Upper lobe of right lung (tissue), 1 donor: ENCODE data around the gene RBSN. TPM values are rescaled to one million over a fixed set of nuclear protein-coding genes. Genes with fewer than 3 reads are reported as not detected.
A peak's percentile ranks its signal among the peaks of the same experiment; 100 is the strongest.

ENCODE experiments used
- ATAC-seq: fragments of 200-7000 bp; cut with Tn5 transposase; one replicate; pipeline ENCODE4 v1.9.1; 2020; ENCODE audit warnings: mild to moderate bottlenecking, moderate library complexity
- DNase-seq: peaks from one replicate; pipeline ENCODE4 v3.0.0-alpha.2; 2020
- H3K27ac ChIP-seq: fragments of 200-600 bp; one replicate; pipeline ENCODE4 v1.8.0; 2022
- H3K27me3 ChIP-seq: fragments of 200-600 bp; one replicate; pipeline ENCODE4 v1.8.0; 2022; ENCODE audit warnings: mild to moderate bottlenecking
- H3K36me3 ChIP-seq: fragments of 200-600 bp; one replicate; pipeline ENCODE4 v1.8.0; 2022
- H3K4me1 ChIP-seq: fragments of 200-600 bp; one replicate; pipeline ENCODE4 v1.8.0; 2022
- H3K4me3 ChIP-seq: fragments of 200-600 bp; one replicate; pipeline ENCODE4 v1.8.0; 2022; ENCODE audit warnings: mild to moderate bottlenecking
- H3K9me3 ChIP-seq: fragments of 200-600 bp; one replicate; pipeline ENCODE4 v1.8.0; 2022
- intact Hi-C: fragments of 100-400 bp; cut with DNase I; formaldehyde crosslinking; loops from one replicate; pipeline ENCODE4 v1.11.0; 2022
- total RNA-seq: library from RNA; stranded (reverse); fragmentation: NEBNext Ultra II Directional; extraction: Animal tissue kit (Norgen Biotek cat#: 25700); gene quantifications from one replicate; pipeline ENCODE4 v1.2.1, GENCODE V29; 2021
- TF ChIP-seq, protein P1 (sequence below): fragments of 200-600 bp; IDR thresholded peaks from one replicate; pipeline ENCODE4 v1.8.0; 2022; ENCODE audit warnings: antibody characterized with exemption
- donor health status: DM: no; HTN: yes; CAD: no; lungs with severe emphysema.

RBSN gene
- total RNA-seq, 1 donor from 2014 or later: 27.6 TPM

- intact Hi-C loops: no loop called here
- Histone ChIP-seq H3K4me1 (peaks cover 13% of the 10 kb centered on the region), H3K9me3 (no peaks in the 10 kb centered on the region), H3K4me3 (no peak overlapping the region), H3K27me3 (no peaks in the 10 kb centered on the region), H3K36me3 (peaks cover 95% of the 10 kb centered on the region), H3K27ac (no peak overlapping the region)
- TF ChIP-seq, protein P1, sequence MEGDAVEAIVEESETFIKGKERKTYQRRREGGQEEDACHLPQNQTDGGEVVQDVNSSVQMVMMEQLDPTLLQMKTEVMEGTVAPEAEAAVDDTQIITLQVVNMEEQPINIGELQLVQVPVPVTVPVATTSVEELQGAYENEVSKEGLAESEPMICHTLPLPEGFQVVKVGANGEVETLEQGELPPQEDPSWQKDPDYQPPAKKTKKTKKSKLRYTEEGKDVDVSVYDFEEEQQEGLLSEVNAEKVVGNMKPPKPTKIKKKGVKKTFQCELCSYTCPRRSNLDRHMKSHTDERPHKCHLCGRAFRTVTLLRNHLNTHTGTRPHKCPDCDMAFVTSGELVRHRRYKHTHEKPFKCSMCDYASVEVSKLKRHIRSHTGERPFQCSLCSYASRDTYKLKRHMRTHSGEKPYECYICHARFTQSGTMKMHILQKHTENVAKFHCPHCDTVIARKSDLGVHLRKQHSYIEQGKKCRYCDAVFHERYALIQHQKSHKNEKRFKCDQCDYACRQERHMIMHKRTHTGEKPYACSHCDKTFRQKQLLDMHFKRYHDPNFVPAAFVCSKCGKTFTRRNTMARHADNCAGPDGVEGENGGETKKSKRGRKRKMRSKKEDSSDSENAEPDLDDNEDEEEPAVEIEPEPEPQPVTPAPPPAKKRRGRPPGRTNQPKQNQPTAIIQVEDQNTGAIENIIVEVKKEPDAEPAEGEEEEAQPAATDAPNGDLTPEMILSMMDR: no peak
- no peak for DNase-seq
- no peak for ATAC-seq
Observed at GRCh38 chr3:15086263-15086662, 12.7 kb downstream of the RBSN start.

DNA sequence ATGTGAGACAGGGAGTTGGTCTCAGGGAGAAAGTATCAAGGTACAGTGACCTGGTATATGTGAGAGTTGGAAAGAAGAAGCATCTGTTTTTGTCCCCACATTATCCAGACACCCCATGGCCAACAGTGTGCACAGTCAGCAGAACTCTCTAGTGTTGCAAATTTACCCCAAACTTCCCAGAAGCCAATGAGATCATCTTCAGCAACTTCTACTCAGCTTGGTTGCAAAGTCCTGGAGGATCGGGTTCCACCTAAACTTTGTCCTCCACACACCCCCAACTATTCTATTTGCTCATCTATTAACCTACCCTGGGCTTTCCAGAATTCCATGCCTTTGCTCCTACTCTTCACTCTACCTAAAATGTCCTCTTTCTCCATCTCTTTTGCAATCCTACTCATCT lies 15.7 kb downstream of the RBSN start:
- H3K4me3 ChIP-seq: no peak overlapping the region
- H3K4me1 ChIP-seq: peaks cover 14% of the 10 kb centered on the region
- intact Hi-C loops: no loop called here
- ATAC-seq: no peak
- peaks cover 96% of the 10 kb centered on the region for H3K36me3 ChIP-seq
- DNase-seq: no peak
- peak overlapping the region; percentile 74 for H3K27ac ChIP-seq
- H3K9me3 ChIP-seq: no peaks in the 10 kb centered on the region
- H3K27me3 ChIP-seq: no peaks in the 10 kb centered on the region
- TF ChIP-seq, protein P1: no peak

DNA sequence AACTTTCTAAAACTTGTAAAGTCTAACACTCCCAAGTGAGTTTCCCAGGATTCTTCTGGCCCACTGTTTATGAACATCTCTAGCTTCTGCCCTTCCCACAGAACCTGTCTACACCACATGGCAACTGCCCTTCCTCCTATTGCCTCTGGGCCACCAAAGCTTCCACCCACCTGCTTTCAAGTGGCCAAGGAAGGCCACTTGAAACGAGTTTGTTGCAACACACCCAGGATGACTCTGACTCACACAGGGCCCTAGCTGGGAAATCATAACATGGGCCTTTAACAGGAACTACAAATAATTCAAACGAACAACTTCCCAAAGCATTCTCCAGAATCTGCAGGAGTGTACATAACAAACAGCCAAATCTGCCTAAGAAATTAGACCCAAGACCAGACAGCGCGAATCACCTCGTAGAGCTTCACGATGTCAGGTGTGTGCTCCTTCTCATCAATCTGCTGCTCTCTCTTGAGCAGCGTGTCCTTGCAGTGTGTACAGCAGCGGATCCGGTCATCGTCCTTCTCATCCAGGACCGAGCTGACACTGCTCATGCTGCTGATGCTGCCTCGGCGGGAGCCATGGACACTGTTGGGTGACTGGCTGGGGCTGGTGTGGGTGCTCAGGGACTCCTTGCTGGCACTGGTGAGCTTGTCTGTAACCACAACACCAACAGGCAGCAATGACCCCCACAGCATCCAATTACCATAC lies 16.8 kb downstream of the RBSN start:
- intact Hi-C loops: no loop called here
- ATAC-seq: peak; percentile 96
- H3K36me3 ChIP-seq: peaks cover 97% of the 10 kb centered on the region
- TF ChIP-seq, protein P1: no peak
- no peaks in the 10 kb centered on the region for H3K27me3 ChIP-seq
- DNase-seq: peak; percentile 74
- no peak overlapping the region for H3K4me3 ChIP-seq
- peaks cover 14% of the 10 kb centered on the region for H3K4me1 ChIP-seq
- no peaks in the 10 kb centered on the region for H3K9me3 ChIP-seq
- peak overlapping the region; percentile 74 for H3K27ac ChIP-seq

DNA sequence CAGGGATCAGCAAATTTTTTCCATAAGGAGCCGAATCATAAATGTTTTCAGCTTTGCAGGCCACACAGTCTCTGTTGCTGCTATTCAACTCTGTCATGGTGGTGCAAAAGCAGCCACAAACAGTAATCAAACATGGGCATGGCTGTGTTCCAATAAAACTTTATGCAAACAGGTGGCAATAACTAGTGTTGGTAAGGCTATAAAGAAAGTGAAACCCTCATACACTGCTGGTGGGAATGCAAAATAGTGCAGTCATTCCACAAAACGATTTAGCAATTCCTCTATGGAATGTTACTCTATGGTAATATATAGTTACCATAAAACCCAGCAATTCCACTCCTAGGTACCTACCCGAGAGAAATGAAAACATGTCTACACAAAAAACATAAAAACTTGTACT lies 19.9 kb downstream of the RBSN start:
- ATAC-seq: no peak
- H3K4me3 ChIP-seq: no peak overlapping the region
- H3K4me1 ChIP-seq: peaks cover 14% of the 10 kb centered on the region
- peaks cover 99% of the 10 kb centered on the region for H3K36me3 ChIP-seq
- TF ChIP-seq, protein P1: no peak
- no peak overlapping the region for H3K27ac ChIP-seq
- no peak for DNase-seq
- H3K27me3 ChIP-seq: no peaks in the 10 kb centered on the region
- H3K9me3 ChIP-seq: no peaks in the 10 kb centered on the region
- intact Hi-C loops: no loop called here

GRCh38 chr3:15074500-15074899 lies 24.4 kb downstream of the RBSN start:
- DNase-seq: no peak
- Histone ChIP-seq H3K4me3 (no peak overlapping the region), H3K36me3 (peaks cover 83% of the 10 kb centered on the region)

More at GRCh38 chr3:15074500-15074899, 24.4 kb downstream of the RBSN start:
- H3K9me3 ChIP-seq: no peaks in the 10 kb centered on the region
- peak; percentile 39 for ATAC-seq
- H3K27ac ChIP-seq: no peak overlapping the region
- TF ChIP-seq, protein P1: no peak
- H3K4me1 ChIP-seq: no peaks in the 10 kb centered on the region
- intact Hi-C loops: no loop called here
- H3K27me3 ChIP-seq: no peaks in the 10 kb centered on the region
